H9 (cell line): Measurements from ENCODE around the gene OVCH2. TPM values are rescaled to one million over a fixed set of nuclear protein-coding genes. Genes with fewer than 3 reads are reported as not detected.

Experiments used
- DNase-seq: peaks from one replicate; pipeline ENCODE4 v3.0.0-alpha.2; 2017
- H2AFZ ChIP-seq: one replicate; pipeline ENCODE4 v1.6.1; 2013; ENCODE audit warnings: mild to moderate bottlenecking, low read length, control low read depth, moderate library complexity
- H2AK5ac ChIP-seq: 2 replicates; pipeline ENCODE4 v1.6.1; 2013; ENCODE audit warnings: low read length, control low read depth, mixed read lengths; ENCODE audit not compliant: insufficient read length
- H2BK120ac ChIP-seq: one replicate; pipeline ENCODE4 v1.6.1; 2013; ENCODE audit warnings: low read depth, mild to moderate bottlenecking, low read length, control low read depth, inconsistent platforms; ENCODE audit not compliant: poor library complexity, severe bottlenecking
- H2BK12ac ChIP-seq: 2 replicates; pipeline ENCODE4 v1.6.1; 2013; ENCODE audit warnings: low read length, control low read depth, mixed read lengths, low read depth; ENCODE audit not compliant: insufficient read length
- H2BK15ac ChIP-seq: 2 replicates; pipeline ENCODE4 v1.6.1; 2013; ENCODE audit warnings: low read depth, low read length, control low read depth
- H2BK20ac ChIP-seq: one replicate; pipeline ENCODE4 v1.6.1; 2013; ENCODE audit warnings: low read depth, mild to moderate bottlenecking, low read length, control low read depth, inconsistent platforms; ENCODE audit not compliant: poor library complexity, severe bottlenecking
- H2BK5ac ChIP-seq: 2 replicates; pipeline ENCODE4 v1.6.1; 2013; ENCODE audit warnings: low read length, control low read depth, mixed read lengths; ENCODE audit not compliant: insufficient read length
- H3K14ac ChIP-seq: 2 replicates; pipeline ENCODE4 v1.6.1; 2013; ENCODE audit warnings: low read length, control low read depth; ENCODE audit not compliant: insufficient read depth
- H3K18ac ChIP-seq: 2 replicates; pipeline ENCODE4 v1.6.1; 2013; ENCODE audit warnings: low read depth, mild to moderate bottlenecking, mixed read lengths, low read length, control low read depth; ENCODE audit not compliant: insufficient read length
- H3K23ac ChIP-seq: 2 replicates; pipeline ENCODE4 v1.6.1; 2013; ENCODE audit warnings: low read length, control low read depth, mixed read lengths, low read depth; ENCODE audit not compliant: insufficient read length
- H3K23me2 ChIP-seq: 2 replicates; pipeline ENCODE4 v1.6.1; 2013; ENCODE audit warnings: low read depth, mild to moderate bottlenecking, mixed read lengths, low read length, control low read depth; ENCODE audit not compliant: insufficient read length, poor library complexity, severe bottlenecking
- H3K27ac ChIP-seq: 2 replicates; pipeline ENCODE4 v1.5.1; 2013; ENCODE audit warnings: low read length, control low read depth, mixed read lengths, low read depth; ENCODE audit not compliant: insufficient read length
- H3K27me3 ChIP-seq: 2 replicates; pipeline ENCODE4 v1.6.1; 2013; ENCODE audit warnings: low read length, control low read depth, inconsistent platforms; ENCODE audit not compliant: insufficient read depth
- H3K4ac ChIP-seq: 2 replicates; pipeline ENCODE4 v1.6.1; 2013; ENCODE audit warnings: low read depth, mild to moderate bottlenecking, control low read depth, inconsistent platforms, low read length, moderate library complexity
- H3K4me1 ChIP-seq: 2 replicates; pipeline ENCODE4 v1.6.1; 2013; ENCODE audit warnings: low read length, control low read depth, inconsistent platforms; ENCODE audit not compliant: insufficient read depth
- H3K4me2 ChIP-seq: 2 replicates; pipeline ENCODE4 v1.6.1; 2013; ENCODE audit warnings: low read length, control low read depth, mixed read lengths; ENCODE audit not compliant: insufficient read length, insufficient read depth
- H3K56ac ChIP-seq: 2 replicates; pipeline ENCODE4 v1.6.1; 2013; ENCODE audit warnings: low read depth, mild to moderate bottlenecking, mixed read lengths, low read length, control low read depth; ENCODE audit not compliant: insufficient read length
- H3K79me1 ChIP-seq: 2 replicates; pipeline ENCODE4 v1.6.1; 2013; ENCODE audit warnings: low read depth, mild to moderate bottlenecking, moderate library complexity, low read length, control low read depth, inconsistent platforms; ENCODE audit not compliant: insufficient read depth, poor library complexity, severe bottlenecking
- H3K79me2 ChIP-seq: 2 replicates; pipeline ENCODE4 v1.6.1; 2013; ENCODE audit warnings: low read length, control low read depth, inconsistent platforms; ENCODE audit not compliant: insufficient read depth
- H3K9ac ChIP-seq: 2 replicates; pipeline ENCODE4 v1.6.1; 2013; ENCODE audit warnings: low read length, control low read depth, mixed read lengths; ENCODE audit not compliant: insufficient read length; ENCODE audit errors: extremely low read depth
- H3K9me3 ChIP-seq: one replicate; pipeline ENCODE4 v1.6.1; 2013; ENCODE audit warnings: low read depth, low read length, inconsistent platforms; ENCODE audit not compliant: control insufficient read depth
- H3T11ph ChIP-seq: one replicate; pipeline ENCODE4 v1.6.1; 2013; ENCODE audit warnings: mild to moderate bottlenecking, low read length, control low read depth, inconsistent platforms
- H4K20me1 ChIP-seq: one replicate; pipeline ENCODE4 v1.6.1; 2013; ENCODE audit not compliant: control insufficient read depth, insufficient read length, insufficient read depth
- H4K5ac ChIP-seq: 2 replicates; pipeline ENCODE4 v1.6.1; 2013; ENCODE audit warnings: low read depth, mild to moderate bottlenecking, mixed read lengths, low read length, control low read depth; ENCODE audit not compliant: insufficient read length
- H4K8ac ChIP-seq: replicated peaks from 2 replicates; pipeline ENCODE4 v1.6.1; 2013; ENCODE audit warnings: low read length, control low read depth, mixed read lengths, low read depth; ENCODE audit not compliant: insufficient read length
- H4K91ac ChIP-seq: 2 replicates; pipeline ENCODE4 v1.6.1; 2013; ENCODE audit warnings: low read depth, mild to moderate bottlenecking, moderate library complexity, mixed read lengths, low read length, control low read depth; ENCODE audit not compliant: insufficient read length
- H3K27ac Mint-ChIP-seq, 3 experiments: 2 replicates in 2 of 3; 3 replicates in 1 of 3; pipeline ENCODE4 v1.8.0; 2020 to 2021; ENCODE audit warnings: mixed read lengths in 3 of 3, mild to moderate bottlenecking in 1 of 3, moderate library complexity in 1 of 3
- H3K27me3 Mint-ChIP-seq: 2 replicates; pipeline ENCODE4 v1.8.0; 2021; ENCODE audit warnings: low read depth, mild to moderate bottlenecking, moderate library complexity, mixed read lengths
- H3K36me3 Mint-ChIP-seq, 3 experiments: 2 replicates in 2 of 3; 3 replicates in 1 of 3; pipeline ENCODE4 v1.8.0; 2020 to 2021; ENCODE audit warnings: low read depth in 3 of 3, mixed read lengths in 3 of 3; ENCODE audit not compliant: insufficient read depth in 1 of 3
- H3K4me1 Mint-ChIP-seq, 2 experiments: 2 replicates each; pipeline ENCODE4 v1.8.0; 2020; ENCODE audit warnings: mixed read lengths in 2 of 2
- H3K4me3 Mint-ChIP-seq, 2 experiments: 2 replicates in 1 of 2; 3 replicates in 1 of 2; pipeline ENCODE4 v1.8.0; 2020 to 2021; ENCODE audit warnings: mild to moderate bottlenecking in 2 of 2, mixed read lengths in 2 of 2, moderate library complexity in 1 of 2
- H3K9me3 Mint-ChIP-seq, 2 experiments: 2 replicates in 1 of 2; 3 replicates in 1 of 2; pipeline ENCODE4 v1.8.0; 2020; ENCODE audit warnings: mild to moderate bottlenecking in 2 of 2, mixed read lengths in 2 of 2, moderate library complexity in 1 of 2
- WGBS: extraction: QIAGEN DNeasy Blood & Tissue Kit; methylation state at CpG from one replicate; pipeline ENCODE4 v1.1.7; 2013; ENCODE audit warnings: missing lambda C conversion rate, low lambda C conversion rate, mixed read lengths; ENCODE audit not compliant: insufficient read length; ENCODE audit errors: extremely low coverage; 5-methylcytosine and 5-hydroxymethylcytosine counted together
- total RNA-seq: library from RNA; stranded (reverse); gene quantifications from 2 replicates; pipeline ENCODE4 v1.2.1, GENCODE V29; 2021
- TF ChIP-seq, protein P1 (sequence below): fragments of 200-600 bp; sonication (generic); conservative IDR thresholded peaks from 3 replicates; pipeline ENCODE4 v1.8.0; 2021; ENCODE audit warnings: antibody characterized with exemption, mild to moderate bottlenecking

OVCH2 gene
- total RNA-seq, 1 experiment from 2014 or later, result 0.46 TPM

DNA sequence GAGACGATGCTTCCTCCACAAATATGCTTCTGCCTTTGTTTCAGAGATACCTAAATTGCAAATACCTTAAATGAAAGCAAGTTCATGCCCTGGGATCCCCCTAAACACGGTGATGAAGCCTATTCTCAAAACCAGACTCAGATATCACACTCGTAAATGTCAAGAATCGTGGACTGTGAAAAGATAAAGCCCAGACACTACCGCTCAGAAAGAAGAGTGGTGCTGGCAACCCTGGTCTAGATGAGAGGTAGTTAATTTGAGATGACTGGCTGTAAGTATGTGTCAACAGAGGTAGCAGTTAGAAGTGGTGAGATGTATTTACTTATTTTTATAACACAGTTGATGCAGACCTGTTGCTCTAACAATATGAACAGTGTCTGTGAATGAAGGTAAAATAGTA, 2.5 kb downstream of the OVCH2 start:
- Histone ChIP-seq H3K56ac (no peak overlapping the region), H2BK15ac (no peak overlapping the region), H4K8ac (no peak overlapping the region), H2AK5ac (no peak overlapping the region), H4K20me1 (no peaks in the 10 kb centered on the region), H3K9ac (no peak overlapping the region), H2BK12ac (no peak overlapping the region), H3K4ac (no peak overlapping the region), H3K27ac (no peak overlapping the region), H3K23ac (no peak overlapping the region), H4K5ac (no peak overlapping the region), H2BK20ac (no peak overlapping the region), H3K14ac (no peak overlapping the region), H3K4me1 (no peaks in the 10 kb centered on the region), H3K27me3 (no peaks in the 10 kb centered on the region), H3T11ph (no peak overlapping the region), H4K91ac (no peak overlapping the region), H3K9me3 (no peaks in the 10 kb centered on the region), H3K23me2 (no peaks in the 10 kb centered on the region), H3K18ac (no peak overlapping the region), H3K79me1 (no peaks in the 10 kb centered on the region), H2BK5ac (no peak overlapping the region), H3K4me2 (no peak overlapping the region), H2BK120ac (no peak overlapping the region), H2AFZ (no peak overlapping the region), H3K79me2 (no peaks in the 10 kb centered on the region)
- H3K36me3 Mint-ChIP-seq, result no peaks in the 10 kb centered on the region
- no peak for DNase-seq
- no peak overlapping the region for H3K27ac Mint-ChIP-seq
- peaks cover 5% of the 10 kb centered on the region for H3K27me3 Mint-ChIP-seq
- no CpG with 5 or more reads among the region's 5 CpGs for WGBS
- H3K4me1 Mint-ChIP-seq, result peaks cover 0 to 4% of the 10 kb centered on the region in 2 experiments; a peak in 1 of 4 replicates
- TF ChIP-seq, protein P1, sequence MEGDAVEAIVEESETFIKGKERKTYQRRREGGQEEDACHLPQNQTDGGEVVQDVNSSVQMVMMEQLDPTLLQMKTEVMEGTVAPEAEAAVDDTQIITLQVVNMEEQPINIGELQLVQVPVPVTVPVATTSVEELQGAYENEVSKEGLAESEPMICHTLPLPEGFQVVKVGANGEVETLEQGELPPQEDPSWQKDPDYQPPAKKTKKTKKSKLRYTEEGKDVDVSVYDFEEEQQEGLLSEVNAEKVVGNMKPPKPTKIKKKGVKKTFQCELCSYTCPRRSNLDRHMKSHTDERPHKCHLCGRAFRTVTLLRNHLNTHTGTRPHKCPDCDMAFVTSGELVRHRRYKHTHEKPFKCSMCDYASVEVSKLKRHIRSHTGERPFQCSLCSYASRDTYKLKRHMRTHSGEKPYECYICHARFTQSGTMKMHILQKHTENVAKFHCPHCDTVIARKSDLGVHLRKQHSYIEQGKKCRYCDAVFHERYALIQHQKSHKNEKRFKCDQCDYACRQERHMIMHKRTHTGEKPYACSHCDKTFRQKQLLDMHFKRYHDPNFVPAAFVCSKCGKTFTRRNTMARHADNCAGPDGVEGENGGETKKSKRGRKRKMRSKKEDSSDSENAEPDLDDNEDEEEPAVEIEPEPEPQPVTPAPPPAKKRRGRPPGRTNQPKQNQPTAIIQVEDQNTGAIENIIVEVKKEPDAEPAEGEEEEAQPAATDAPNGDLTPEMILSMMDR, result no peak
- no peaks in the 10 kb centered on the region for H3K9me3 Mint-ChIP-seq
- H3K4me3 Mint-ChIP-seq, result no peak overlapping the region
